Stimulated activated CD8-positive, alpha-beta memory T cell treated with anti-CD3 and anti-CD28 coated beads, Interleukin-15, amount 100 ng/mL, for 24 hours (primary cell): ENCODE measurements around the gene ATP1A2.

Experiments
- DNase-seq: peaks from one replicate; pipeline ENCODE4 v3.0.0-alpha.2; 2020; ENCODE audit warnings: low read depth

ATP1A2 gene

DNA sequence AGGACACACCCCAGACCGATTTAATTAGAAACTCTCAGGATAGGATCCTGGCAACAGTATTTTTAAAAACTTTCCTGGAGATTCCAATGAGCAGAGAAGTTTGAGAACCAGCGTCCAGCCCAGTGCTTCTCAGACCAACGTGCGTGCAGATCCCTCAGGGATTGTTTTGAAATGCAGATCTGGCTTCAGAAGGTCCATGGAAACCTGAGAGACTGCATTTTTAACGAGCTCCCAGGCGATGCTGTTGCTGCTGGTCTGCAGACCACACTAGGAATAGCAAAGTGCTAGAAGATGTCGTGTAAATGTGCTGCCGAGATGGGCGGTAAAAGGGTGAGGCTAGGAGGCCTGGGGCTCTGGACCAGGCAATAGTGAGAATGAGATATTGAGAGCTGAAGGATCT is 56.4 kb downstream of the ATP1A2 start:
- no peak for DNase-seq

GRCh38 chr1:160177231-160177630 is 61.7 kb downstream of the ATP1A2 start:
- no peak for DNase-seq

DNA sequence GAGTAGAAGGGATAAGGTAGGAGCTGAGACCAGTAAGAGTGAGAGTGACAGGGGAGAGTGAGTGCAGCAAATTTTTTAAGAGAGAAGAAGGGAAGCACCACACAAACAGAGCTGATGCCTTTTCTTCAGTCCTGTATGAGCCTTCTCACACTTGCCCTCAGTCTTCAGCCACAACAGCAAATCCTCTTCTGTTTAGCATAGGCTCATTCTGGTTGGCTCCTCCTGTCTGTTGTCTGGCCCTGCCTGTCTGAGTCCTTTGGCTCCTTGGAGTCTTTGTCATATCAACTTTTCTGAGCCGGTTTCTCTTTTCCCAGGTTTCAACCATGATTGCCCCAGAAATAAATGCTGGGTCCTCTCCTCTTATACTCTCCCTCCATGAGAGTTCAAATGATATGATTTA is 62.1 kb downstream of the ATP1A2 start:
- no peak for DNase-seq

- DNase-seq = no peak
Measured at GRCh38 chr1:160178731-160179130, 63.2 kb downstream of the ATP1A2 start.

GRCh38 chr1:160179336-160179735 is 63.8 kb downstream of the ATP1A2 start:
- DNase-seq = no peak

- no peak for DNase-seq
Measured at GRCh38 chr1:160186246-160186645, 70.7 kb downstream of the ATP1A2 start.

GRCh38 chr1:160186729-160187128 is 71.2 kb downstream of the ATP1A2 start:
- DNase-seq = no peak

DNA sequence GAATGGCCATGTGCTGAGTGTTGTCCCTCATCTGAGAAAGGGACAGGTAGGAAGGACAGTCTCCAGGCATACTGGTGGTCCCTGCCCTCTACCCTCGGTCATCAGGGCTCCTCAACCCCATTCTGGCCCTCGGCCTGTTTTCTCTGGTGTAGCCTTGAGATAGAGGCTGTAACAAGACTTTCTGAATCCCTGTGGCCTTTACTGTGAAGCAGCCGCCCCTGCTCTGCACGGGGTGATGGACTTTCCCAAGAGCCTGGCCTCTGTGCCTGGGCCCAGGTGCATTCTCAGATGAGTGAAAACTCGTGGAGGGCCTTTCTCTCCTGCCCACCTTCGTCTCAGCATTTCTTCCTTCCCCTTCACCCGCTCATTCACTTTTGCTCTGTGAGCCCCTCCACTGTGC is 71.8 kb downstream of the ATP1A2 start:
- no peak for DNase-seq

DNA sequence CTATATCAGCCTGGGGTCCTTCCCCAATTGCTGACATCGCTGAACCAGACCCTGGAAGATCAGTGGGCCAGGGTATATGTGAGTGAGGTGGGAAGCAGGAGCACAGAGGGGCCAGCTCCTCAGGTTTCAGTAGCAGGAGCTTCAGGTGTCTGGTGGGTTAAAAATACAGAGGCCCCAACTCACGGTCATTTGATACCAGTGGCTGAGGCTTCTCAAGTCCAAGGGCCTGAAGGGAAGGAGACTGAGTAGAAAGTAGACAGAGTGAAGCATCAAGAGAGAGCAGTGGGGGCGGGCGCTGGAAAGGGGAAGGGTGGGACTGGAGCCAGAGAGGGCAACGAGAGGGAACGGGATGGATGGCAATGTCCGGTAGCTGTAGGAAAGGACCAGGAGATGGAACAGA is 72.8 kb downstream of the ATP1A2 start:
- no peak for DNase-seq

GRCh38 chr1:160189649-160190625 is 74.4 kb downstream of the ATP1A2 start, which contains the start of gene CASQ1:
TSS of gene CASQ1 (plus strand) at chr1:160190575. CDS start at chr1:160190752, 177 bp downstream.
- no peak for DNase-seq

GRCh38 chr1:160191756-160192155 is 76.2 kb downstream of the ATP1A2 start:
- no peak for DNase-seq

DNA sequence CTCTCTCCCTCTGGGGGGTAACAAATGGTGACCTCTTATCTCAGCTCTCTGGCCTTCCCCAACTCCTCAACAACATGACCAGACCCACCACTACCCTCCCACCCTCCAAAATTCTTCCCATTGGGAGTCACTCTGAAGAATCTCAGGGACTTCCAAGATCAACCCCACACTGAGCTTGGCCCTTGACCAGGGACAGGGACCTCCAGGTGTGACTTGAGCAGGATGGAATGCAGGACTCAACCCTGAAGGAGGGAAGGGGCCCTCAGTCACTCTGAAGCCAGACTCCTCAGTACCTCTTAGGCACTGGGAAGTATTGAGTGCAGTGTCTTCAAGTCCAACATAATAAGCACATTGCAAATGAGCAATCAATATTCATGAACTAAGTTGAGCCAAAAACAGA is 76.7 kb downstream of the ATP1A2 start:
- no peak for DNase-seq
